ENCODE data around the gene IFITM5. TPM values are rescaled to one million over a fixed set of nuclear protein-coding genes. Genes with fewer than 3 reads are reported as not detected.

Gene IFITM5
- total RNA-seq, 1 experiment from 2014 or later: not detected

DNA sequence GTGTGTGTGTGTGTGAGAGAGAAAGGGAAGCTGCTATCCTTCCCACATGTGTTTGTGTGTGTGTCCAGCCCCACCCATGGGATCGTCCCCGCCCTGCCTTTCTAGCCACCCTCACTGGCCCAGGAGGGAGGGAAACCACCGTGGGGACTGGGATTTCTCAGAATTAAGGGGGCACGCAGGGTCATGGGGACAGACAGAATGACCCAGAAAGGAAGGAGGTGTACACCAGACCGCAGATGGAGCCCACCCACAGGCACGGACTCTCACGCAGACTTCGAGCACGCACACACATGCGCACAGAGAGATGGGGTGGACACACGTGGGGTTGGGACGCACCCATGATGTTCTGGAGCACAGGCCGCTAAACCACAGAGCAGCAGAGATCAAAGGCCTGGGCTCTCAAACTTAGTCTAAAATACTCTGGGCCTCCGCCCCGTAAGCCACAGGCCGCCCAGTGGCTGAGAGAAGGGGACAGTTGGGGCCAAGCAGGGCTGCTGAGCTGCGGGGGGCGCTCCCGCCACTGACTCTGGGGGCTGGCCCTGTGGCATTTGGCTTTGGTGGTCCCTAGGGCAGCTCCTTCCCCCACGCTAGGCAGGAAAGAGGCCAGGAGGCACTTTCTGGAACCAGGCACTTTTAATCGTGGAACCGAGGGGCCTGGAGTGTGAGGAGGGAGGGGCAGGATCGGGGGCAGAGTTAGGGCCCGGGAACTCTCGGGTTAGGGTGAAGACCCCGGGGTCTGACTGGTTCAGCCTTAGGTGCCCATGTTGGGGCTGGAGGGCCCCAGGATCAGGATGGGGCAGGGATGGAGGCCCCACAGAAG is 1.5 kb downstream of the IFITM5 start:
- Mint-ChIP-seq H3K36me3 (ENCODE audit: insufficient read depth in 1 of 3, low read depth in 3 of 3) (peaks cover 9 to 26% (median 11%) of the 10 kb centered on the region in 3 experiments), H3K27ac (peak overlapping the region; percentile 61 to 76 (median 68); a peak in 4 of 7 replicates), H3K9me3 (peaks cover under 1 to 2% of the 10 kb centered on the region in 2 experiments; a peak in 2 of 5 replicates), H3K27me3 (ENCODE audit: low read depth) (no peaks in the 10 kb centered on the region), H3K4me3 (no peak overlapping the region; a peak in 1 of 5 replicates), H3K4me1 (peaks cover 25 to 38% of the 10 kb centered on the region in 2 experiments)
- no peak overlapping the region for H3K18ac ChIP-seq (ENCODE audit: insufficient read length, low read depth, low read length)
- H4K91ac ChIP-seq (ENCODE audit: insufficient read length, low read depth, low read length): no peak overlapping the region
- H2AFZ ChIP-seq (ENCODE audit: low read length): no peak overlapping the region
- H3K14ac ChIP-seq (ENCODE audit: insufficient read depth, low read length): no peak overlapping the region
- H4K5ac ChIP-seq (ENCODE audit: insufficient read length, low read depth, low read length): no peak overlapping the region
- H3K56ac ChIP-seq (ENCODE audit: insufficient read length, low read depth, low read length): no peak overlapping the region
- no peak overlapping the region for H3K4me2 ChIP-seq (ENCODE audit: insufficient read depth, insufficient read length, low read length)
- no peak overlapping the region for H2BK5ac ChIP-seq (ENCODE audit: insufficient read length, low read length)
- no peaks in the 10 kb centered on the region for H3K79me1 ChIP-seq (ENCODE audit: insufficient read depth, low read depth, low read length, poor library complexity, severe bottlenecking)
- H2BK20ac ChIP-seq (ENCODE audit: low read depth, low read length, poor library complexity, severe bottlenecking): no peak overlapping the region
- H3K9ac ChIP-seq (ENCODE audit: extremely low read depth, insufficient read length, low read length): no peak overlapping the region
- no peak overlapping the region for H3T11ph ChIP-seq (ENCODE audit: low read length)
- no peak overlapping the region for H3K27ac ChIP-seq (ENCODE audit: insufficient read length, low read depth, low read length)
- H3K79me2 ChIP-seq (ENCODE audit: insufficient read depth, low read length): no peaks in the 10 kb centered on the region
- no peak overlapping the region for H2BK15ac ChIP-seq (ENCODE audit: low read depth, low read length)
- no peak overlapping the region for H2AK5ac ChIP-seq (ENCODE audit: insufficient read length, low read length)
- DNase-seq: no peak
- H3K4me1 ChIP-seq (ENCODE audit: insufficient read depth, low read length): peaks cover 4% of the 10 kb centered on the region; the same call in 1 of the 2 replicates
- H3K4ac ChIP-seq (ENCODE audit: low read depth, low read length): no peak overlapping the region
- no peaks in the 10 kb centered on the region for H3K23me2 ChIP-seq (ENCODE audit: insufficient read length, low read depth, low read length, poor library complexity, severe bottlenecking)
- no peak overlapping the region for H2BK120ac ChIP-seq (ENCODE audit: low read depth, low read length, poor library complexity, severe bottlenecking)
- no peak for TF ChIP-seq CTCF (conservative IDR thresholded peaks at IDR 0.05)
- H4K20me1 ChIP-seq (ENCODE audit: control insufficient read depth, insufficient read depth, insufficient read length): no peaks in the 10 kb centered on the region
- WGBS (ENCODE audit: extremely low coverage, insufficient read length, low lambda C conversion rate): no CpG with 5 or more reads among the region's 26 CpGs
- no peaks in the 10 kb centered on the region for H3K27me3 ChIP-seq (ENCODE audit: insufficient read depth, low read length)
- H3K9me3 ChIP-seq (ENCODE audit: control insufficient read depth, low read depth, low read length): no peaks in the 10 kb centered on the region
- H2BK12ac ChIP-seq (ENCODE audit: insufficient read length, low read depth, low read length): no peak overlapping the region
- H4K8ac ChIP-seq (replicated peaks; ENCODE audit: insufficient read length, low read depth, low read length): no peak overlapping the region
- no peak overlapping the region for H3K23ac ChIP-seq (ENCODE audit: insufficient read length, low read depth, low read length)
